Measurements from ENCODE around the gene BCOR. TPM values are rescaled to one million over a fixed set of nuclear protein-coding genes. Genes with fewer than 3 reads are reported as not detected.

The BCOR gene
- total and polyA plus RNA-seq, 2 of the 8 experiments (the other 6 are each of a cell fraction or from before 2014, with no cell fraction given), result 25.0 to 50.8 TPM

DNA sequence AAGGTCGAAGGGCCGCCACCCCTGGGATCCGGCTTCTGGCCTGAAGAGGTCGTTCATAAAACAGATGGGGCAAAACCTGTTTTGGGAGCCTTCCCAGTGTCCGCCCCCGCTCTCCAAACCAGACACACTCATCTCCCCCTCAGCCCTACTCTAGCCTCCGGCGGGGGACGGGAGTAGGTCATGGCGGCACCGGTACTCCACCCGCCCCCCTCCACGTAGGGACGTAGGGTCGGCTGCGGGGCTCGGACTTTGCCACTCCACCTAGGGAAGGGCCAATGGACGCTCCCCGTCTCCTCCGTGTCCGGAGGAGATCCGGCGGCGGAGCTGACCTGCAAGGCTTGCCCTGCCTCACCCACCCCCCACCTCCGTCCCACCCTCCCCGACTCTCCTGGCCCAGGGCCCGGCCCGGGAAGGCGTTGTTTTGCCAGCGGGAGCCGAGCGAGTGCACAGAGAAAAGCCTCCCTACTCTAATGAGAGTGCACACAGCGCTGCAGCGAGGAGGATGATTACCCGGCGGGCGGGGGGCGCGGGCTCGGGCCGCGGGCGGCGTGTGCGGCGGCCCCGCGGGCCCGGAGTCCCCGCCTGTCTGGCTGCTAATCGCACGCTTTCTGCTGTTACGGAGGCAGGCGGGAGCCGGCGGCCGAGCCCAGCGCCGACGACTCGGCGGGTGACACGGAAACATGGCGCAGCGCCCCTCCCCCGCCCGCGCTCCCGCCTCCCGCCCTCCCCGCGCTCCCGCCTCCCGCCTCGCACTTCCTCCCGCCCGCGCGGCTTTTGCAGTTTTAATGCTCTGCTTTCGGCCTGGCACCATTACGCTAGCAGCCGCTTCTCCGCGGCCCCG, 8.3 kb upstream of the BCOR start:
- Histone ChIP-seq H4K20me1 (replicated peaks in 1 of 2; ENCODE audit: control insufficient read depth in 1 of 2, insufficient read depth in 2 of 2, low read length in 2 of 2) (no peaks in the 10 kb centered on the region), H3K9me3 (ENCODE audit: insufficient read depth in 2 of 2, low read depth in 1 of 2, low read length in 1 of 2) (no peaks in the 10 kb centered on the region), H3K27me3 (replicated peaks in 1 of 4; ENCODE audit: control insufficient read depth in 3 of 4, extremely low read depth in 1 of 4, insufficient read depth in 3 of 4, low read length in 3 of 4) (peaks cover 4 to 36% (median 21%) of the 10 kb centered on the region in 4 experiments; a peak in 6 of 7 replicates), H3K36me3 (ENCODE audit: control insufficient read depth in 2 of 4, insufficient read depth in 4 of 4, low read length in 3 of 4) (no peaks in the 10 kb centered on the region), H3K18ac (ENCODE audit: extremely low read depth, low read length) (no peak overlapping the region; the same call in 1 of the 2 replicates), H2AFZ (ENCODE audit: low read length) (no peak overlapping the region), H2BK120ac (replicated peaks; ENCODE audit: low read depth, low read length) (no peak overlapping the region), H3K23ac (ENCODE audit: insufficient read length) (no peak overlapping the region), H2AK5ac (ENCODE audit: low read depth, low read length) (no peak overlapping the region), H2BK5ac (ENCODE audit: low read depth, low read length) (peak overlapping the region; percentile 60; the same call in 1 of the 2 replicates), H2BK15ac (ENCODE audit: low read length) (no peak overlapping the region), H3K56ac (replicated peaks; ENCODE audit: insufficient read length, low read depth, low read length) (no peak overlapping the region), H3K9ac (replicated peaks in 1 of 4; ENCODE audit: extremely low read depth in 1 of 4, low read depth in 3 of 4, low read length in 3 of 4) (no peak overlapping the region; a peak in 1 of 7 replicates), H3K79me1 (ENCODE audit: low read depth, low read length) (no peaks in the 10 kb centered on the region), H3K4me3 (ENCODE audit: extremely low read depth in 1 of 4, insufficient read depth in 2 of 4, low read depth in 3 of 4, low read length in 4 of 4) (peak overlapping the region; percentile 43 to 66 (median 48)), H3K27ac (ENCODE audit: low read depth, low read length) (no peak overlapping the region), H3K4me1 (replicated peaks in 1 of 4; ENCODE audit: control insufficient read depth in 3 of 4, insufficient read depth in 4 of 4, low read length in 3 of 4) (peaks cover 6 to 29% (median 17%) of the 10 kb centered on the region in 4 experiments), H3K14ac (ENCODE audit: insufficient read length) (no peak overlapping the region), H3K79me2 (ENCODE audit: control insufficient read depth in 1 of 2, insufficient read depth in 2 of 2, low read length in 2 of 2) (peaks cover 0 to 8% of the 10 kb centered on the region in 2 experiments; a peak in 2 of 4 replicates), H4K91ac (replicated peaks; ENCODE audit: insufficient read length, low read length) (no peak overlapping the region), H2BK12ac (ENCODE audit: low read depth, low read length) (0 out of 2 replicates have a peak overlapping the region, but pooled peaks have one; percentile 55), H4K5ac (ENCODE audit: insufficient read length, low read depth, low read length) (no peak overlapping the region), H2BK20ac (ENCODE audit: low read length) (no peak overlapping the region), H3K4me2 (ENCODE audit: insufficient read depth in 1 of 2, low read depth in 2 of 2, low read length in 2 of 2) (peak overlapping the region; percentile 90 to 98), H4K8ac (ENCODE audit: extremely low read depth, insufficient read depth, low read length) (no peak overlapping the region), H3K23me2 (ENCODE audit: low read depth, low read length) (peaks cover 25% of the 10 kb centered on the region; the same call in 1 of the 2 replicates), H3K4ac (replicated peaks; ENCODE audit: insufficient read length, low read depth, low read length) (no peak overlapping the region)
- ChIA-PET POLR2A (ENCODE audit: partially characterized antibody) (interaction anchor here (0.9 to 29.1 kb wide), 5 partner anchors 9 to 100 kb away, joined by 3 to 509 read pairs (median 5); no protein-coding TSS in a partner anchor), CTCF (ENCODE audit: partially characterized antibody) (interaction anchor here (1.0 kb wide), 1 partner anchor 18 kb away, joined by 3 read pairs; no protein-coding TSS in a partner anchor)
- DNase-seq (ENCODE audit: low read depth in 1 of 2, low spot score in 2 of 2) (peak in 1 of 2 experiments; percentile 70), FAIRE-seq (no peak)
- 3% methylated on average over 11 of the region's 85 CpGs; no CpG with 5 or more reads in 1 of the 2 experiments for WGBS, 2 experiments (ENCODE audit: extremely low coverage in 1 of 2, insufficient coverage in 1 of 2, insufficient read length in 1 of 2, insufficient replicate concordance in 2 of 2, low coverage in 1 of 2, low lambda C conversion rate in 2 of 2, missing lambda C conversion rate in 1 of 2)
- TF ChIP-seq SUZ12 (IDR thresholded peaks at IDR 0.05; ENCODE audit: low read length) (no peak; the same call in 1 of the 2 replicates), BACH1 (IDR thresholded peaks at IDR 0.05; ENCODE audit: low read length) (no peak), BCL11A (IDR thresholded peaks at IDR 0.05; ENCODE audit: low read depth in 2 of 2, low read length in 2 of 2) (no peak), SIRT6 (IDR thresholded peaks at IDR 0.05; ENCODE audit: low read length) (no peak), SIN3A (conservative IDR thresholded peaks at IDR 0.05 in 1 of 2, IDR thresholded peaks at IDR 0.05 in 1 of 2; ENCODE audit: low read depth in 1 of 2, low read length in 2 of 2) (0 out of 4 replicates have a peak, but pooled peaks of 1 of the 2 experiments have one; percentile 9), RAD21 (IDR thresholded peaks at IDR 0.05 in 1 of 2, conservative IDR thresholded peaks at IDR 0.05 in 1 of 2; ENCODE audit: low read depth in 2 of 2, low read length in 2 of 2) (no peak), SP1 (IDR thresholded peaks at IDR 0.05; ENCODE audit: low read depth, low read length) (no peak)
- TF ChIP-seq, protein P1, sequence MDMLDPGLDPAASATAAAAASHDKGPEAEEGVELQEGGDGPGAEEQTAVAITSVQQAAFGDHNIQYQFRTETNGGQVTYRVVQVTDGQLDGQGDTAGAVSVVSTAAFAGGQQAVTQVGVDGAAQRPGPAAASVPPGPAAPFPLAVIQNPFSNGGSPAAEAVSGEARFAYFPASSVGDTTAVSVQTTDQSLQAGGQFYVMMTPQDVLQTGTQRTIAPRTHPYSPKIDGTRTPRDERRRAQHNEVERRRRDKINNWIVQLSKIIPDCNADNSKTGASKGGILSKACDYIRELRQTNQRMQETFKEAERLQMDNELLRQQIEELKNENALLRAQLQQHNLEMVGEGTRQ (IDR thresholded peaks at IDR 0.05; ENCODE audit: low read length), result no peak
- TF ChIP-seq, protein P2, sequence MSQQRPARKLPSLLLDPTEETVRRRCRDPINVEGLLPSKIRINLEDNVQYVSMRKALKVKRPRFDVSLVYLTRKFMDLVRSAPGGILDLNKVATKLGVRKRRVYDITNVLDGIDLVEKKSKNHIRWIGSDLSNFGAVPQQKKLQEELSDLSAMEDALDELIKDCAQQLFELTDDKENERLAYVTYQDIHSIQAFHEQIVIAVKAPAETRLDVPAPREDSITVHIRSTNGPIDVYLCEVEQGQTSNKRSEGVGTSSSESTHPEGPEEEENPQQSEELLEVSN (IDR thresholded peaks at IDR 0.05), result no peak

Data from H1 (cell line).